ENCODE measurements around the gene CDKN2B-AS1.
A peak's percentile ranks its signal among the peaks of the same experiment; 100 is the strongest.

The CDKN2B-AS1 gene

DNA sequence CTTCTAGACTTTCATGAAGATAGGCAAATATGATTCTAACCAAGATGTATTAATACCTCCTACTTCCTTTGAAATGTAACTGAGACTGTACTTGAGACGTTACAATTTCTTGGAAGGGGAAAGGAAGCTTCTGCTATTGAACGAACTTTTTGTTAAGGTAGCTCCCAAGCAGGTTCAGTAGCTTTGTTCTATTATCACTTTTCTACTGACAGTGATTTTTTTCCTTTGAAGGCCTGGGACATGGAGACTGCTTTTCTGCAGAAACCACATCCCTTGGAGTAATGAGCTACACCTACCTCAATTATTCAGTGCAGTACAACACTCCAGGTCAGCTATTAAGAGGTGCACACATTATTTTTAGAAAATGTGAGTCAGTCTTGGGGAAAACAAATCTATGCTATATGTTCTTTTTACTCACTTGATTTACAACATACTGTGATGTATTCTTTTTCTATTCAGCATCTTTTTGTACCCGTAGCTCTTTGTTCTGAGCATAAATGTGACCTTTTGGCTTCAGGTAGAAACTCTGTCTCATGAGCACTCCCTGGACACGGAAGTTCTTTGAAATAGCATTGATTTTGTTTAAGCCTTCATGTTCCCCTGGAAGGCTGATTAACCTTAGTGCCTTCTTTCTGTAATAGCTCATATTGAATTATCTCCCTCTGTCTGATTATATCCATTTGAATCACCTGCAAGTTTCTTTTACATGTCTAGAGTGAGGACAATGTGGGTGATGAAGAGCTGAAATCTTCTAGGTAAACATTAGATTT lies 71.0 kb downstream of the CDKN2B-AS1 start:
- H3K27ac Mint-ChIP-seq = no peak overlapping the region

DNA sequence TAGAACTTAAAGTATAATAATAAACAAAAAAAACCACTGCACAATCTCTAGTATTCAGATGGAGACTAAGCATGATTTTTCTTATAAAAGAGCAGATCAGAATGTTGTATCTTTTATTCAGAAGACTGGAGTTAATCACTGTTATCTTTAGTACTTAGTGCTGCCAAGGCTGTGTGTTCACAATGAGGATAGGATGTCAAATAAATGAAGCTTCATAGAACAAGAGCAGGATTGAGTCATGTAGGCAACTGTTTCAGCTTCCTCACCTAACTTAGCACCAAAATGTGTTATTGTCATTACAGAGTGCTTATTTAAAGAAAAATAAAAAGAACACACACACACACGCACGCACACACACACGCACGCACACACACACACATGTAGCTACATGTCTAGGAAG lies 72.6 kb downstream of the CDKN2B-AS1 start:
- Mint-ChIP-seq H3K27ac (no peak overlapping the region), H3K4me1 (peaks cover 37% of the 10 kb centered on the region), H3K4me3 (no peak overlapping the region), H3K9me3 (no peaks in the 10 kb centered on the region), H3K27me3 (no peaks in the 10 kb centered on the region), H3K36me3 (peaks cover 1% of the 10 kb centered on the region)

More for the DNA sequence above, 71.0 kb downstream of the CDKN2B-AS1 start:
- peaks cover 1% of the 10 kb centered on the region for H3K36me3 Mint-ChIP-seq
- H3K9me3 Mint-ChIP-seq = no peaks in the 10 kb centered on the region
- H3K4me3 Mint-ChIP-seq = peak overlapping the region; percentile 19
- H3K27me3 Mint-ChIP-seq = no peaks in the 10 kb centered on the region
- peaks cover 37% of the 10 kb centered on the region for H3K4me1 Mint-ChIP-seq

DNA sequence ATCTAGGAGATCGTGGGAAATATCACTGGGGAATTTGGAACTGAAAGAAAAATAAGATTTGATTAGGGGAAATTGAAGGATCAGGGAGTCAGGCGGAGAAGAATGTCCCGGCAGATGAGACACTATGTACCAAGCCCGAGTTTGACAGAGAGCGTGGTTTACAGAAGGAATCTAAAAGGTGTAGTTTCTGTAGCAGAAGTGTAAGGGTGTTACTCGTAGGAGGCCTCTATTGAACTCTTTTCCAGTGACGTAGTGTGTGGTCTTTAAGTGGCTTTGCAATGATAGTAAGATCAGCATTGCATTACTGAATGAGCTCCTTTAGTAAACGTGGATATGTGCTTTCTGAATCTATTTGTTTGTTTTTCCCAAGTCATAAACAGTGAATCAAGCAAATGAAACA lies 73.8 kb downstream of the CDKN2B-AS1 start:
- H3K27me3 Mint-ChIP-seq = no peaks in the 10 kb centered on the region
- H3K4me1 Mint-ChIP-seq = peaks cover 41% of the 10 kb centered on the region
- no peak overlapping the region for H3K27ac Mint-ChIP-seq
- H3K36me3 Mint-ChIP-seq = peaks cover 1% of the 10 kb centered on the region
- H3K9me3 Mint-ChIP-seq = no peaks in the 10 kb centered on the region
- no peak overlapping the region for H3K4me3 Mint-ChIP-seq

DNA sequence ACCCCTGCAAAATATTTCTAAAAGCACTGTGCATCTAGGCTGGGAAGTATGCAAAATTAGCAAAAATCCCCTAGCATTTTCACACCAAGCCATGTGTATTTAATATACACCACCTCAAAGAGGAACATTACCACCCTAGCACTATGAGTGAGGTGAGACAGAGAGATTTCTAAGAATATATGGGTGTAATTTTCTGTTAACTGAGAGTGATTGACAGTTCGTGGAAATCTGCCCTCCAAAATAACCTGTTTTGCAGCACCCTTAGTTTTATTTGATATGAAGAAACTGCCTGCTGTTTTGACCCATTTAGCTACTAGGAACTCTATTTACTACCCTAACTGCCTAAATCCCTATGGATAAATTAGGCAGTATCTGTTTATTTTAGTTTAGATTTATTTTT lies 78.8 kb downstream of the CDKN2B-AS1 start:
- peak overlapping the region; percentile 36 for H3K4me3 Mint-ChIP-seq
- H3K27ac Mint-ChIP-seq = no peak overlapping the region
- no peaks in the 10 kb centered on the region for H3K36me3 Mint-ChIP-seq
- H3K9me3 Mint-ChIP-seq = no peaks in the 10 kb centered on the region
- H3K4me1 Mint-ChIP-seq = peaks cover 40% of the 10 kb centered on the region
- peaks cover 7% of the 10 kb centered on the region for H3K27me3 Mint-ChIP-seq

DNA sequence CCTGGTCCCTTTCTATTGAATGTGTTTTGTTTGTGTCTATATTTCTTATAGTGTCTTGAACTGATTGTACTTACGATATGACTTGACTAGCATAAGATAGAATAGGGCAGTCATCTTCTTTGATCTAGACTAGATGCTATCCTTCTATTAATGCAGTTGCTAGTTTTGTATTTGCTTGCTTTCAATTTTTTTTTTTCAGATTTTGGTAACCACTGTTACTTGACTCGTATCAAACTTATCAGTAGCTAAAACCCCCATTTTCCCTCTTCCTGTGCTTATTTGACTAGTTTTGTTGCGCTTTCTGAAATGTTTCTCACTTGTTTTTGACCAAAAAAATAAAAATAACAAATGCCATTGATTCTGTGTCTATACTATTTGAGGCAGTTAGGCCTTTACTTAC lies 83.5 kb downstream of the CDKN2B-AS1 start:
- Mint-ChIP-seq H3K4me1 (peaks cover 54% of the 10 kb centered on the region), H3K9me3 (no peaks in the 10 kb centered on the region), H3K36me3 (no peaks in the 10 kb centered on the region), H3K4me3 (no peak overlapping the region), H3K27me3 (peaks cover 12% of the 10 kb centered on the region), H3K27ac (no peak overlapping the region)

DNA sequence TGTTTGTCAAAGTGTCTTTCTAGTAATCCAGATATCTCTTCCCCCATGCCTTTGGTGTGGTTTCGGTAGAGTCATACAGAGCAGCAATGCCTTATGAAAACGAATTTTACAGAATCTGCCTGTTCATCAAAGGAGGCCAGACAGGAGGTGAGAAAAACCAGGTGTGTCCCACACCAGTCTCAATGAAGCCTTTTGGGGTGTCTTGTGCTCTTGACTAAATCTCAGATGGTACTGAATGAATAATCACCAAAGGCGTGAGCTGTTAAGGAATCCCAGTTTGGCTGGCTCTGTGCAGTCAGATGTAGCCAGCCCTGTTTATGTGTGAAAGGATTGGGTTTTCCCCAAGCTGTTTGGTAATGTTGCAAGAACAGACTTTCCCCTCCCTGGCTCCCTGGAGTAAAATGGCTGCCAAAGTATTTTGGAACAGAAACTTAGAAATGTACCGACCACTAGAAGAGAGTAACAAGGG lies 85.3 kb downstream of the CDKN2B-AS1 start:
- Mint-ChIP-seq H3K4me3 (peak overlapping the region; percentile 34), H3K27me3 (peaks cover 19% of the 10 kb centered on the region), H3K27ac (peak overlapping the region; percentile 47), H3K9me3 (no peaks in the 10 kb centered on the region), H3K4me1 (peaks cover 37% of the 10 kb centered on the region), H3K36me3 (no peaks in the 10 kb centered on the region)

DNA sequence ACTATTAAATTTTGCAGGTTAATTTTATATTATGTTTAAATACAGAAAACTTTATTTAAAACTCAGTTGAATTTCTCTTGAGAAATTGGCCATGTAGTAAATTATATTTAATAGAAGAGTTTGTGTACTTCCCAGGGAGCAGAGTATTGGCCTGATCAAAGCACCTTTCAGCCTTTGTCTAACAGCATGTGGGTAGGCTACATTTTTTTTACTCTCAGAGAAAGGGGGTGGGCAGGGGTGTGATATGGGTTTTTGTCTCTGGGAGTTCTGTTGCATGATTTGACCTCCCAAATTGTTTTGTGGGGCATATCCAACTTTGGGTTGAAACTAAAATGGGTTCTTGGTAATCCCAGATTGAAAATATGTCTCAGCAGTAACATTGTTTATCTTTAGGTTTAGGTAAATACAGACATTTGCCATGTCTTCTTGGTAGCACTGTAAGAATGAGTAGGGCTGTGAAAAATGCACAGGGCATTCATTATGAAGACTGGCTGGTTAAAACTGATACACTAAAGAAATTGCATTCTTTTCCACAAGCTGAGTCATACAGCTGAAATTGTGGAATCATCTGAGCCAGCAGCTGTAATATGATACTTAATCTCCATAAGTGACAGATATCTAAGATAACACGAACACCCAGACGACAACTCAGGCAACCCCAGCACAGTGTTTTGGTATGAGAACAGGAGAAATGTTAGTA lies 89.9 kb downstream of the CDKN2B-AS1 start:
- peaks cover 14% of the 10 kb centered on the region for H3K4me1 Mint-ChIP-seq
- no peaks in the 10 kb centered on the region for H3K36me3 Mint-ChIP-seq
- H3K9me3 Mint-ChIP-seq = no peaks in the 10 kb centered on the region
- H3K4me3 Mint-ChIP-seq = no peak overlapping the region
- no peak overlapping the region for H3K27ac Mint-ChIP-seq
- peaks cover 13% of the 10 kb centered on the region for H3K27me3 Mint-ChIP-seq

DNA sequence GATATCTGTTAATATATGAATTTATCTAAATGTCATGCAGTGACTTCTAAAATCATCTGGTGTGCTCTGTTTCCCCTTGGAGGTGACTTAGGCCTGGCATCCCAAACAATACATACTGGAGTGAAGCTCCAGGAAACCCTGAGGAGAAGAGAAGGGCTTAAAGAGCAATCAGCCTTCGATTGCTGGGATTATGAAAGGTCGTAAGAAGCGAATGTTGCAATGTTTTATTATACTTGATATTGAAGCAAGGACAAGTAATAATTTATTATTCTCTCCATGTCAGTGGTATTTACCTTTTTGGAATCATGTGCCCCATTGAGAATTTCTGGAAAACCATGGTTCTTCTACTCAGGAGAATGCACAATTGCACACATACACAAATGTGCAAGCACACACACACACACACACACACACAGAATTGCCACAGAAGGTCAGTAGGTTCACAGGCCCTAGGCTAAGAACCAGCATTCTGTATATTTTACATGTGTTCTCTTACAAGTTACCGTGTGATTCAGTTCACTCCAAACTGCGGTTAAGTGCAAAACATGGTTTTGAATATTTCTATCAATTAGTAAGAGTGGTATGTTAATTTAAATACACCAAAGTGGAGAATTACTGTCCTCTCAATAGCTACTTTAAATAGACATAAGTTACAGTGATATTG lies 93.6 kb downstream of the CDKN2B-AS1 start:
- peaks cover 10% of the 10 kb centered on the region for H3K27me3 Mint-ChIP-seq
- no peaks in the 10 kb centered on the region for H3K9me3 Mint-ChIP-seq

DNA sequence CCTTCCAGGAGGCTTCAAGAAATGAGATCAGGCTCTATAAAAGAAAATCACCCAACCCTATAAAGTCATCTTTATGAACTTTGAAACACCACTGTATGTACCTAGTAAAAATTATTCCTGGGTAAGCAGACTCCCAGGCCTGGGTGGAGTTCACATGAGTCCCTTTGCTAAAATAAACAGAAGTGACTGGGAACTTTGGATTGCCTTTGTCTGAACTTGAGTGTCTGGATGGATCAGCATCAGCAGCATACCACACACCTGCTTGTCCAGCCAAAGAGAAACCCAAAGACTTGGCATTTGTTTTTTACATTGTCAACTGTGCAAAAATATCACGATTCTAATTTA lies 94.1 kb downstream of the CDKN2B-AS1 start:
- Mint-ChIP-seq H3K9me3 (no peaks in the 10 kb centered on the region), H3K36me3 (no peaks in the 10 kb centered on the region), H3K4me1 (no peaks in the 10 kb centered on the region), H3K27me3 (peaks cover 8% of the 10 kb centered on the region), H3K4me3 (no peak overlapping the region), H3K27ac (no peak overlapping the region)

More for the DNA sequence above, 93.6 kb downstream of the CDKN2B-AS1 start:
- no peaks in the 10 kb centered on the region for H3K36me3 Mint-ChIP-seq
- H3K27ac Mint-ChIP-seq = no peak overlapping the region
- no peaks in the 10 kb centered on the region for H3K4me1 Mint-ChIP-seq
- no peak overlapping the region for H3K4me3 Mint-ChIP-seq

DNA sequence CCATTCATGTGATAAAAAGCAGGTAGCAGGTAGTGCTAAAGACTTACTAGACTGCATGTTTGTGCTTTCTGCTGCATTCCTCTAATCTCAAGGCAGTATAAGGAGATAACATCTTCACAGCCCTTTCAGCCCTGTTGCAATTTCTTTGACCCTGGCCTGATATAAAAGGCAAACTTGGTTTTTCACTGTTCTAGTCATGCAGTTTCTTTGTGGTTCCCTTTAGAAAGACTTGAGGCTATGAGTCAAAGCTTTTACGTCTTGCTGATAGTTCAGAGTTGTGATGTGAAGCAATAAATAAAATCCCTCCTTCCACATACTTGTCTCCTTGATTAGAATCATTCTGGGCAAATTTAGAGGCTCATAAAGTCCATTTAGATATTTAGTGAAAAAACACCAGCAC lies 103.1 kb downstream of the CDKN2B-AS1 start:
- Mint-ChIP-seq H3K9me3 (no peaks in the 10 kb centered on the region), H3K27ac (no peak overlapping the region), H3K36me3 (no peaks in the 10 kb centered on the region), H3K4me1 (peaks cover 4% of the 10 kb centered on the region), H3K4me3 (no peak overlapping the region), H3K27me3 (peaks cover 13% of the 10 kb centered on the region)

DNA sequence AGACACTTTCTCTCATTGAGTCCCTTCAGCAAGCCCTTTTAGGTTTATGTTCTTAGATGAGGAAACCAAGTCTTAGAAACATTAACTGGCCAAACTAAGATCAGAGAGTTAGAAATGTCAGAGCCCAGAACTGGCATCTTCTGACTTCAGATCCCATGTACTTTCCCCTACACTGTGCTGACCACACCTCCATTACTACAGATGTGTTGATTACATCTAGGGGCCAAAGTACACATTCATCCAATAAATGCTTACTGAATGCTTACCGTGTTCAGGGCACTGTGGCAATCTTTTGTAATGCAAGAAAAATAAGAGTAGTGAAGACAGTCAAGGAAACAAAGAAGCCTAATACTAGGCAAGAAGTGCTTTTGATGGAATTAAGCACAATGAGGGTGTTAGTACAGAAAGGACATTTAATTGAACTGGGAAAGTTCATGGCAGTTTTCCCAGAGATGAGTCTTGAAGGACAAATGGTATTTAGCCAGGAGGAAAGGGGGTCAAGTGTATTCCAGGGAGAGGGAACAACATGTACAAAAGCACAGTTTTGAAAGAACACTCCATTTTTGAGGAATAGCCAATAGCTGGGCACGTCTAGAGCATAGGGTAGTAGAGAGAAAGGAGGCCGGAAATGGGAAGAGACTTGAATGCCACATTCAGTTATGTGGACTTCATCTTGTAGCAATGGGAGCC lies 104.2 kb downstream of the CDKN2B-AS1 start:
- Mint-ChIP-seq H3K9me3 (no peaks in the 10 kb centered on the region), H3K4me1 (peaks cover 5% of the 10 kb centered on the region), H3K27ac (no peak overlapping the region), H3K36me3 (no peaks in the 10 kb centered on the region), H3K27me3 (peaks cover 13% of the 10 kb centered on the region), H3K4me3 (no peak overlapping the region)

DNA sequence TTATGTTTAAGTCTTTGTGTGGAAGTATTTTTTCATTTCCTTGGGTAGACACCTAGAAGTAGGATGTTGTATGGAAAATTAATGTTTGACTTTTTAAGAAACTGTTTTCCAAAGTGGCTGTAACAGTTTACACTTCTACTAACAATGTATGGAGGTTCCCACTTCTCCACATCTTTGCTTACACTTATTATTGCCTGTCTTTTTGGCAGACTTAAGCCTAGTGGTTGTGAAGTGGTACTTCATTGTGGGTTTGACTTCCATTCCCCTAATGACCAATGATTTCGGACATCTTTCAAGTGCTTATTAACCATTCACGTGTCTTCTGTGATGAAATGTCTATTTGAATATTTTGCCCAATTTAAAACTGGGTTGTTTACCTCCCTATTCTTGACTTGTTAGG lies 106.0 kb downstream of the CDKN2B-AS1 start:
- no peaks in the 10 kb centered on the region for H3K9me3 Mint-ChIP-seq
- H3K27ac Mint-ChIP-seq = no peak overlapping the region
- H3K4me1 Mint-ChIP-seq = peaks cover 5% of the 10 kb centered on the region
- no peak overlapping the region for H3K4me3 Mint-ChIP-seq
- no peaks in the 10 kb centered on the region for H3K36me3 Mint-ChIP-seq
- peaks cover 13% of the 10 kb centered on the region for H3K27me3 Mint-ChIP-seq

DNA sequence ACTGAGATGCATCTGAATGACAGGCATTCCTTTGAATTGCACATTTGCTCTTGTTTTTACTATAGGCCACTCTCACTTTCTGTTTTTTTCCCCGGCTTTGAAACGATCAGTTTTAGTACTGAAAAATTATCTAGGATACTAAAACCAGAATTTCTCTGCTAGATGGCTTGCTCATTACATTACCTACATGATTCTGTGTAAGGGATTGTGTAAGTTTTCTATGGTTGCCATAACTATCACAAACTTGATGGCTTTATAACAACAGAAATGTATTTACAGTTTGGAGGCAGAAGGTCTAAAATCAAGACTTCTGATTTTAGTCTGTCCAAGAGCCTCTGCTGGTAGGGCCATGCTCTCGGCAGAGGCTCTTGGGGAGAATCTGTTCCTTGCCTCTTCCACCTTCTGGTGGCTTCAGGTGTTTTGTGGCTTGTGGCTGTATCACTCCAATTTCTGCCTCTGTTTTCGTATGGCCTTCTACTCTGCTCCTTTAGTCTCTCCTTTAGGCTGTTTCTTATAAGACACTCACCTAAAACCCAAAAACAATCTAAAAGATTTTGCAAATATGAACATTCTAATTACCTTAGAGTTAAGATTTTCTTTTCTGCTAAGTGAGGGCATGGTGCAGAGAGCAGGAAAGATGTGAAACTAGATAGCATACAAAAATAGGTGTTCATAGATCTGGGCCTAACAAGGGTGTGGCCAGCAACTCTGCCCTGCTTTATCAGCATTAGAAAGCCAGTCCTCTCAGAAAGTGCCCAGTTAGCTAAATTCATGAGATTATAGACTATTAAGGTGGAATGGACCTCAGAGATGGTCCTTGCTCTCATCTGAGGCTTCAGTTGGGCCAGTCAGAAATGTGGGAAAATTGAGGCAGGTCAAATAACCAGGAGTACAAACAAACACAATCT lies 107.8 kb downstream of the CDKN2B-AS1 start:
- H3K4me1 Mint-ChIP-seq = peaks cover 5% of the 10 kb centered on the region
- H3K27ac Mint-ChIP-seq = no peak overlapping the region
- no peaks in the 10 kb centered on the region for H3K9me3 Mint-ChIP-seq
- no peaks in the 10 kb centered on the region for H3K36me3 Mint-ChIP-seq
- H3K27me3 Mint-ChIP-seq = peaks cover 4% of the 10 kb centered on the region
- H3K4me3 Mint-ChIP-seq = no peak overlapping the region

DNA sequence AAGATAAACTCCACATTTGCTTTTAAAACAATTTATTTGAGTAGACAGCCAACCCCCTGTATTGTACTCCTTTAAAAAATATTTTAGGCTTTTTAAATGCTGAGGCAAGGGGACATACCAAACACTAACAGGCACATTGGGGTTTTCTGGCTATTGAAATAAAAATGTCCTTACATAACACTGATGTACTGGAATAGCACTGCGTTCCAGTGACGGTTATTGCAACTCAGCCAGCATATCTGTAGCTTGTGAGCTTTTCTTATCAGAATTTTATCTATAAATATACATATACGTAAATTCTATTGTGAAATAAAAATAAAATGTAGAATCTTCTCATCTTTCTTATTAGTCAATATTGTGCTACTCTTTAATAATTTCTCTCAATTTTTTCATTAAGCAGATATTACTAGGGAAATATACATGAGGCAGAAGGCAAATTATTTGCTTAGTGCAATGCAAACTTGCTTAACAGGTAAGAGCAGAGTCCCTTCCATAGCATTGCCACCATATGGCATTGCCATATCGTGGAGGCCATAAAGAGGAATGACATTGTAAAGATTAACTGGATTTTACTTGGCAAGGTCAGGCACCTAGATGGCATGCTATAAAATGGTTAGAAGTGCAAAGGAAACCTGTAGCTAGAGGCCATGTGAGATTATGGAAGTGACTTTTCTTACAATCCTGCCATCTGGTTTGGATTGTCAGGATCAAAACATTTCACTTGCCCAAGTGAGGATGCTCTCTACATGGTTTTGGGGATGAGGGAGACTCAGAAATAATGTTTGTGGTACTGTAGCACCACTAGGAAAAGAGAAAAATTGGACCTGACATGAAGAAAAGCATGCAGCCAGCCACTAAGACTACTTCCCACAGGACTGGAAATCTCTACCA lies 109.3 kb downstream of the CDKN2B-AS1 start:
- no peaks in the 10 kb centered on the region for H3K9me3 Mint-ChIP-seq
- H3K27ac Mint-ChIP-seq = no peak overlapping the region
- no peak overlapping the region for H3K4me3 Mint-ChIP-seq
- H3K27me3 Mint-ChIP-seq = peaks cover 1% of the 10 kb centered on the region
- no peaks in the 10 kb centered on the region for H3K36me3 Mint-ChIP-seq
- H3K4me1 Mint-ChIP-seq = peaks cover 5% of the 10 kb centered on the region
